T-helper 1 cell treated with Interleukin-12 subunit alpha and Interleukin-12 subunit beta and Interleukin-4 antibody, amounts not matched to agents 30 μg/mL and 1 μg/mL, for 36 hours (primary cell): ENCODE data around the gene ZNF697.
"Not testable (repeated sequence)": the region's sequence is repeated elsewhere in the genome, so short reads cannot be mapped to it uniquely, and the experiment has no call there.

Experiments
- H3K27ac Mint-ChIP-seq: one replicate; pipeline ENCODE4 v1.8.0; 2021; ENCODE audit warnings: mild to moderate bottlenecking, mixed read lengths
- H3K27me3 Mint-ChIP-seq: one replicate; pipeline ENCODE4 v1.8.0; 2021; ENCODE audit warnings: low read depth, mixed read lengths
- H3K36me3 Mint-ChIP-seq: one replicate; pipeline ENCODE4 v1.8.0; 2021; ENCODE audit warnings: low read depth, mixed read lengths
- H3K4me1 Mint-ChIP-seq: one replicate; pipeline ENCODE4 v1.8.0; 2021; ENCODE audit warnings: low read depth, mixed read lengths
- H3K4me3 Mint-ChIP-seq: one replicate; pipeline ENCODE4 v1.8.0; 2021; ENCODE audit warnings: mild to moderate bottlenecking, moderate library complexity, mixed read lengths
- H3K9me3 Mint-ChIP-seq: one replicate; pipeline ENCODE4 v1.8.0; 2021; ENCODE audit warnings: mixed read lengths

The ZNF697 gene

GRCh38 chr1:119587341-119587740 is 60.7 kb downstream of the ZNF697 start:
- Mint-ChIP-seq H3K27me3 (peaks cover 4% of the 10 kb centered on the region), H3K9me3 (no peaks in the 10 kb centered on the region), H3K27ac (no peak overlapping the region), H3K4me1 (no peaks in the 10 kb centered on the region), H3K36me3 (no peaks in the 10 kb centered on the region), H3K4me3 (no peak overlapping the region)

DNA sequence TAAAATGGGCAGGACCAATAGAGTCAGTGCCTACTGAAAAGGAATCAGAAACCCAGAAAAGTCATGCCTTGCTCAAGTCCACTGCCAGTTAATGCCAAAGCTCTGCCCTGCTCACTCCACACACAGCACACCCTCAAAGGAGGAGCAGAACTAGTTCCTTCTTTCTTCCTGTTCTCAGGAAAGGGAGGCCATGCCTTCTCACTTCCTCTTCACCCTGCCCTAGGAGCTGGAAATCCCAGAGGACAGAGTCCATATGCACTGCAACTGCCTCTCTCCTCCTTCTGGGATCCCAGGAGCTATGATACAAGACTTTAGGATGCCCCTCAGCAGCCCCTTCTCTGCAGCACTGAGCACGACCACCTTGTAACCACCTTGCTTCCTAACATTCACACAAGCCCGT is 62.3 kb downstream of the ZNF697 start:
- H3K27ac Mint-ChIP-seq, H3K9me3 Mint-ChIP-seq, H3K36me3 Mint-ChIP-seq, H3K4me3 Mint-ChIP-seq, H3K4me1 Mint-ChIP-seq, H3K27me3 Mint-ChIP-seq: not testable (repeated sequence)

DNA sequence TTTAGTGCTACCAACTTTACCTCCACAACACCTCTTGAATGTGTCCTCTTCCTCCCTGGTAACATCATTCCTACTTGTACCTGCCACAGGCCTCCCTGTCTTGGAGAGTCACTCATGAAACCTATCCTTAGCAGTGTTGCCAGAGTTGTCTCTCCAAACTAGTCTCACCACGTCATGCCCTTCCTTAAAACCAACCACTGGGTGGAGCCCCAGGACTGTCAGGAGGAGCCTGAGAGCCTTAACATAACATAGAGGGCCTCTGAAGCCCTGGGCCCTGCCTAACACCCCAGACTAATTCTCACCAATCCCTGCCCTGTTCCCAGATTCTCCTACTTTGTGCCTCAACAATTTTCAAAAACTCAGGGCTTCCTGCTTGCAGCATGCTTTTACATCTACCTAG is 65.3 kb downstream of the ZNF697 start:
- H3K27ac Mint-ChIP-seq, result no peak overlapping the region
- H3K4me1 Mint-ChIP-seq, result no peaks in the 10 kb centered on the region
- no peaks in the 10 kb centered on the region for H3K27me3 Mint-ChIP-seq
- no peaks in the 10 kb centered on the region for H3K36me3 Mint-ChIP-seq
- H3K9me3 Mint-ChIP-seq, result no peaks in the 10 kb centered on the region
- no peak overlapping the region for H3K4me3 Mint-ChIP-seq

DNA sequence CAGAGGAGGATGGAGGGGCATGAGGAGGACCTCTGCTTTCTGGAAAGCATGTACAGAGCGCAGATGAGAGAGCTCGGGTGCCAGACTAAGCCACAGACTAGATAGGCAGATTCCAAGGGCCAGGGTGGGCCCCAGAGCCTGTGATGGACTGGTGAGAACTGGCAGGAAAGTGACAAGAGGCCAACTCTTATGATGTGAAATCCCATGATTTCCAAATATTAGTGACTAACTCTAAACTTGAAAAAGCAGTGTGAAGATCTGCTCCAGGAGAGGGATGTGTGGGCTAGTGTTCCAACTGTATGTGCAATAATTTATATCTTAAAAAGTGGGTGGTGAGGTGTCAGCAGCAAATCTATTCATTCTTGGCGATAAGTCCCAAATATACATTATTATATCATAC is 67.0 kb downstream of the ZNF697 start:
- not testable (repeated sequence) for H3K27ac Mint-ChIP-seq, H3K36me3 Mint-ChIP-seq, H3K9me3 Mint-ChIP-seq, H3K4me3 Mint-ChIP-seq, H3K27me3 Mint-ChIP-seq, H3K4me1 Mint-ChIP-seq

DNA sequence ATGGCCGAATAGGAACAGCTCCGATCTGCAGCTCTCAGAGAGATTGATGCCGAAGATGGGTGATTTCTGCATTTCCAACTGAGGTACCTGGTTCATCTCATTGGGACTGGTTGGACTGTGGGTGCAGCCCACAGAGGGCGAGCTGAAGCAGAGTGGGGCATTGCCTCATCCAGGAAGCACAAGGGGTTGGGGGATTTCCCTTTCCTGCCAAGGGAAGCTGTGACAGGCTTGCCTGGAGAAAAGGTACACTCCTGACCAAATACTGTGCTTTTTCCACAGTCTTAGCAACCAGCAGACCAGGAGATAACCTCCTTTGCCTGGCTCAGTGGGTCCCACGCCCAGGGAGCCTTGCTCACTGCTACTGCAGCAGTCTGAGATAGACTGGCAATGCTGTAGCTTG is 74.2 kb downstream of the ZNF697 start:
- Mint-ChIP-seq H3K27ac (no peak overlapping the region), H3K4me1 (no peaks in the 10 kb centered on the region), H3K27me3 (peaks cover 3% of the 10 kb centered on the region)

DNA sequence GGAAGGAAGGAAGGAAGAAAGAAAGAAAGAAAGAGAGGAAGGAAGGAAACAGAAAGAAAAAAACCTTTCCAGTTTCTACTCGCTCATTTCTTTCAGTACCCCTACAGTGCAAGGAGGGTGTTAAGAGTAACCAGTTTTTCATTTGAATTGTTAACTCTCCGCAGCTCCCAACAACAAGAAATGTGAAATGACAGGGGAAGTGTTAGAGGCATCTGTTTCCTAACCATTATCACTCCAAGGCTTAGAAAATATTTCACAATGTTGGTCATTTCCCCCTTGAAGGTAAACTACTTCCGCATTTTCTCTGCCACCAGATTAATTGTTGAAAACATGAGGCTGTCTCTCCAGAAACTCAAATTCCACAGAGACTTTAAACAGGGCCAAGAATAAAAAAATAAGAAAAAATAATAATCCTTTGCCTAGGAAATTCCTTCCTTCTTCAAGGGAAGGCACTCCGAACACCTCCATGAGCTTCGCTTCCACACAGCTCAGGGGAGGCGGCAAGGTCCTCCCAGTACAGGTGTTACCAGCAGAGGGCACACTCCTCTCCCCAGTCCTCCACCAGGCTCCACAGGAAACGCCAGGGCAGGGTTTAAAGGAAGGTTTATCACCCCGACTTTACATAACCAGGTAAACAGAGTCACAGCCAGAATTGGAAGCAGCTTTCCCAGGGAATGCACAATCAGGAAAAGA is 78.0 kb downstream of the ZNF697 start:
- H3K36me3 Mint-ChIP-seq, H3K4me3 Mint-ChIP-seq, H3K27ac Mint-ChIP-seq, H3K9me3 Mint-ChIP-seq, H3K27me3 Mint-ChIP-seq, H3K4me1 Mint-ChIP-seq: not testable (repeated sequence)

More for the DNA sequence above, 74.2 kb downstream of the ZNF697 start:
- no peaks in the 10 kb centered on the region for H3K9me3 Mint-ChIP-seq
- H3K36me3 Mint-ChIP-seq, result no peaks in the 10 kb centered on the region
- no peak overlapping the region for H3K4me3 Mint-ChIP-seq
